Endometrium (tissue), 2 donors: ENCODE data around the gene TACC2.
"Not testable (repeated sequence)": the region's sequence is repeated elsewhere in the genome, so short reads cannot be mapped to it uniquely, and the experiment has no call there.

Experiments
- FAIRE-seq: peaks from 2 replicates; lab custom pipeline; 2012; peaks lifted over from hg19 to GRCh38; lab: Jason Lieb, UNC
- donor health status: control.
- donor health status: control.

The TACC2 gene

GRCh38 chr10:122197611-122198222 is 208.8 kb downstream of the TACC2 start:
- no peak for FAIRE-seq

DNA sequence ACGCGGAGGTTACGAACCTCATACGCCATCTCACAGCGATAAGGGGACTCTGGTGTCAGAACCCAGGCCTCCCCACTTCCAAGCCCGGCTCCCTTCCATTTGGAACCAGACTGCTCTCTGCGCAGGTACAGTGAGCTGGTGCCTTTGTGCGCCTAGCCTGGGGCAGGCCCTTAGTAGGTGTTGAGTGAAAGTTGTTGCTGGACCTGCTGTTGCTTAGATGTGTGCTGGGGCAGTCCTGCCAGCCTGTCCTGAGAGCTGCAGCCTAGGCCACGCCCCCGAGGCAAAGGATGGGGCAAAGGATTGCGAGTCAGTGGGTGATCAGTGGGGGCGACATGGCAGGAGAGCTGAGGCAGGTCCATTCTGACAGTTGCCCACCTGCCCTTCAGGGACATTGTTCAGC is 209.7 kb downstream of the TACC2 start:
- FAIRE-seq: no peak

DNA sequence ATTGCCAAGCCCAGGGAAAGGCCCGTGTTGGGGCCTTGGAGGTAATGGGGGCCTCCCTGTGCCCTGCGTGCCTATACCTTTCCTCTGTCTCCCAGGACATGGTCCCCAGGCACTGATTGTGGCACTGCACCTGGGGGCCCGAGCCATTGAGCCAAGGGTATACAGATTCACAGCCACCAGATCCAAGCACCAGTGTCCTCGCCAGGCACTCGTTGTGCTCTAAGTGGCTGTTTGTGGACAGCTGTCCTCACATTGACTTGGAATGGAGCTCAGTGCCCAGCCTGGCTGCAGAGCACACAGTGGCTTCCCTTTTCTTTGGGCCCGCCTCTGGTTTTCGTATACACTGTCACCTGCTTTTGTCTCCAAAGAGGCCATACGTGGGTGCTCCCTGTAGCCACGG is 210.1 kb downstream of the TACC2 start:
- FAIRE-seq: no peak

DNA sequence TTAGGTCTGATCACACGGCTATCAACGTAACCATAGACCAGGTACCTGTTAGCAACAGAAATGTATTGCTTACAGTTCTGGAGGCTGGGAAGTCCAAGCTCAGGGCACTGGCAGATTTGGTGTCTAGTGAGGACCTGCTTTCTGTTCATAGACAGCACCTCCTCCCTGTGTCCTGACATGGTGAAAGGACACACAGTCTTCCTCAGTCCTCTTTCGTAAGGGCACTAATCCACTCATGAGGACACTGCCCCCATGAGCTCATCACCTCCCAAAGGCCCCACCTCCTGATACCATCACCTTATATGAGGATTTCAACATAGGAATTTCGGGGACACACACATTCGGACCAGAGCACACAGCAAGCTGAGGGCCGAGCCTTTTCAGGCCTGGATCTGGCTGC is 210.7 kb downstream of the TACC2 start:
- FAIRE-seq: no peak

DNA sequence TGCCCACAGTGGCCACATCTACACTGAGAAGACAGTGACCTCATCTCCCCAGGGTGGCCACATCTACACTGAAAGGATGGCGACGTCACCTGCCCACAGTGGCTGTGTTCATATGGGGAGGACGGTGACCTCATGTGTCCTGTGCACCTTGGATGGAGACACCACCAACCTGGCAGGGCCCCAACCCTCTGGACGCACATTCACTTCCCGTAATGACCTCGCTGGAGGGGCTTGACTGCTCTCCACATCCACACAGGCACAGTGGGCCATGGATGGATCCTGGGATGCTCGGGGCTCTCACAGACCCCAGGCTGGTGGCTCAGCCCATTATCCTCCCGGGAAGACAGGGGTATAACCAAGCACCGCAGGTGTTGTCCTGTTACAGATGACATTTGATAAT is 212.4 kb downstream of the TACC2 start:
- FAIRE-seq: no peak

GRCh38 chr10:122203180-122203579 is 214.2 kb downstream of the TACC2 start:
- not testable (repeated sequence) for FAIRE-seq

- FAIRE-seq: no peak
These were observed 215.9 kb downstream of the TACC2 start for GRCh38 chr10:122204691-122205489.

- FAIRE-seq: no peak
These were observed 217.6 kb downstream of the TACC2 start for GRCh38 chr10:122206471-122207065.

DNA sequence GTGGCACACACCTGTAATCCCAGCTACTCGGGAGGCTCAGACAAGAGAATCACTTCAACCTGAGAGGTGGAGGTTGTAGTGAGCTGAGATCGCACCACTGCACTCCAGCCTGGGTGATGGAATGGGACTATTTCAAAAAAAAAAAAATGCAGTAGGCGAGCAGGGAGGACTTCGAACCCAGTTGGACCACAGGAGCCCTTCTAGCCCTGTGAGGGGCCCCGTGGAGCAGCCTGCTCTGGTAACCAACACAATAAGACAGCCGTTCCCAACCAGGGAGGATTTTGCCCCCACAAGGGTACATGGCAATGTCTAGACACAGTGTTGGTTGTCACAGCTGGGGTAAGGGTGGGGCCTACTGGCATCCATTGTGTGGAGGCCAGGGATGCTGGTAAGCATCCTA is 218.2 kb downstream of the TACC2 start:
- FAIRE-seq: no peak

GRCh38 chr10:122207596-122207995 is 218.6 kb downstream of the TACC2 start:
- FAIRE-seq: no peak

- no peak for FAIRE-seq
These were observed 219.8 kb downstream of the TACC2 start for GRCh38 chr10:122208571-122209430.

- no peak for FAIRE-seq
These were observed 221.7 kb downstream of the TACC2 start for GRCh38 chr10:122210481-122211265.

DNA sequence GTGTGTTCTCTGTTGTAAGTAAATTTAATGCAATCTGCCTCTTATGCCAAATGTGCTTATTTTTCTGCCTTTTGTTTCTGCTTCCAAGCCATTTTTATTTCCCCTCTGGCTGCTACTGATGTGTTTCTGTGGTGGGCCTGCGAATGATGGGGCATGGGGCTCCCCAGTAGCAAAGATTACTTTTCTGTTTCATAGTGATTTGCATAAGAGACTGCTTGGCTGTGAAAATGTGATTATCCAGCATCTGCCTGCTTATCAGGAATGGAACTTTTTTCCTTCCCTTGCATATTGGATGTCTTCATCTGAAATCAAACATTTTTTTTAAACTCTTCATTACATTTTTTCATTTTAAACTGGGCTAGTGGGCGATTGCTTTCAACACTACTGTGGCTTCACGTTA is 224.4 kb downstream of the TACC2 start:
- FAIRE-seq: no peak

DNA sequence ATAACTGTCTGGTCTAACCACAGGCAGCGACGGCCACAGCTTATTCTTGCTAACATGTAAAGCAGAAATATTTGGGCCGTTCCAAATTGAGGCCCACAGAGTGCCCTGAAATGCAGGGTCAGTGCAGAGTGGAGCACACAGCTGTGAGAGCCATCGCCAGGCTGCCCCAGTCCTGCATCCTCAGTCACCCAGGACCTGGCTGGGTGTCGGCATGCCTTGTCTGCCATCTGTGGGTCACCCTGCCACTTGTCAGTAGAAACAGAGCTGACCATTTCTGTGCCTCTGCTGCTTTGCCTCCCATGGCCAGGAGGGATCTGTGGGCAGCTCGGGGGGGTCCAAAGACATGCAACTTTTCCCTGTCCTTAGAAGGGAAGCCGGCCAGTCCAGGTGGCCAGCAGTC is 224.8 kb downstream of the TACC2 start:
- no peak for FAIRE-seq

DNA sequence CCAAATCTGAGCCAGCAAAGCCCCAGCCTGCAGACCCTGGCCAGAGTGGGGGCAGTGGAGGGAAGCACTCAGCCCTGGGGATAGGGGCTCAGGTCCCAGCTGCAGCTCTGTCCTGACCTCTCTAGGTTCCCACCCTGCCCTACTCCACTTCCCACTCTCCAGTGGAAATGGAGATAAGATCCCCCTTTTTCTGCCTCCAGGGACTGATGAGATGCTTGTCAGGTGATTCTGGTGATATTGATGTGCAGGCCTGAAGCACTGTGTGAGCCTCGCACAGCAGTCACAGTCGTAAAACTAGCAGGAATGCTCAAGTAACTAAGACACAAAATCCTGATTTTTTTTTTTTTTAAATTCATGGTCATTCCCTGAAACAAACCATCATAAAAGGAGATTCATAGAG is 227.1 kb downstream of the TACC2 start:
- no peak for FAIRE-seq

GRCh38 chr10:122219340-122219739 is 230.4 kb downstream of the TACC2 start:
- no peak for FAIRE-seq

- no peak for FAIRE-seq
These were observed 231.8 kb downstream of the TACC2 start for GRCh38 chr10:122220736-122221135.

DNA sequence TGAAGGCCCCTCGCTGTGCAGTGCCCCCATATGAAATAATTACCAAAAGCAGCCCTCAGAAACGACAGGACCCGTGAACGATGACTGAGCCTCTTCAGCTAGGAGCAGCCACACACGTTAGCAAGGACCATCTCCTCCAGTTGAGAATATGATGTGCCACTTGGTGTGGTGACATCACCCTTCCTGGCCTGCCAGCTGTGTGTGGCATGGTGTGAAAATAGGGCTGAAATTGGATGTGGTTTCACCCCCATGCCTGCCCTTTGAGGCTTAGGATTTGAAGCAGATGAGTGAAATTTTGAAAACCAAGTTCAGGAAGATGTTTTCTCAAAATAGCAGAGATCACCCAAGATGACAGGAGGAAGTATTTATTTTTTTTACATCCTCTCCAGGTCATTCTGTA is 233.0 kb downstream of the TACC2 start:
- FAIRE-seq: no peak

DNA sequence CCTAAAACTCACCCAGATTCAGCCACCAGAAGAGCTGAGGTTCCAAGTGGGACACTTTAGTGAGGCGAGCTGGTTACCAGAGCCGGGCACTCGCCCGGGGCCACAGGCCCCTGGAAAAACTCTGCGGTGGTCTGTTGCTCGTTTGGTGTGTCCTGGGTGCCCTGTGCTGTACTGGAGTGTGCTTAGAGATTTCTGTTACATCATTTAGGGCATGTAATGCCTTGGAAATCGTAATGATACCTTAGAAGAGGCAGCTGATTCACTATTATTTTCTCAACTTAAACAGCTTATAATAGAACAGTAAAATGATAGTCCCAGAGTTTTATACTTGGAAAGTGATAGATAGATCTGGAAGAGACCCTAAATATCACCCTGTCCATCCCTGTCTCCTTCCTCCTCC is 233.7 kb downstream of the TACC2 start:
- FAIRE-seq: no peak

DNA sequence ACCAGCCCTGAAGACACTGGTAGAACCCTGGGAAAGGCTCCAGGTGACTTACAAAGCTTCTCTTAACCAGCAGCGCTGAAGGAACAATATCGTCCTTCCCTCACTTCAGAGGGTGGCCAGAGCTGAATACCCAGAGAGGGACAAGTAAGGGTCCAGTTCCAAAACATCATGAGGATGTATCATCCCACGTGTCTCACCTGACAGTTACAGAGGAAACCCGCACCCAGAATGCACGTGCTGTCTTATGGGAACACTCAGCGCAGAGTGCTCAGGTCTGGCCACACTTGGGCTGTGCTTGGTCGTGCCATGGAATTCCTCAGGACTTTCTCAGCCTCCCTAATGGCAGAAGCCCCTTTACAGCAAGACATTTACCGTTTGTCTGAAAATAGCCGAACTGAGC is 235.2 kb downstream of the TACC2 start:
- FAIRE-seq: no peak

- no peak for FAIRE-seq
These were observed 236.4 kb downstream of the TACC2 start for GRCh38 chr10:122225330-122225729.

DNA sequence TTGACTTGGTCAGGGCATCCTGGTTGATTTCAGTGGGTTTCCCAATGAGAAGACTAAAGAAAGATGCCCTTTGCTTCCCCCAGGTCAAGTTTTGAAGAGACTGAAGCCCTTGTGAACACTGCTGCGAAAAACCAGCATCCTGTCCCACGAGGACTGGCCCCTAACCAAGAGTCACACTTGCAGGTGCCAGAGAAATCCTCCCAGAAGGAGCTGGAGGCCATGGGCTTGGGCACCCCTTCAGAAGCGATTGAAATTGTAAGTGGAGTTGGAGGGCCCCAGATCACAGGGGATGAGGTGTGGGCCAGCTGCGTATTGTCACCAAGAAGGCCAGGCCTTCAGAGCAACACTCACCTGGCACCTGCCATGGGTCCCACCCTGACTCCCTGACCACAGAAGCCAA is 238.8 kb downstream of the TACC2 start:
- FAIRE-seq: no peak
